GM21825 (cell line): ENCODE results near the gene UBN1.
"Not testable (repeated sequence)": the region's sequence is repeated elsewhere in the genome, so short reads cannot be mapped to it uniquely, and the experiment has no call there.

Source experiments
- ATAC-seq: cut with Tn5 transposase; IDR thresholded peaks from one replicate; pipeline ENCODE4 v1.9.1; 2021; ENCODE audit warnings: mild to moderate bottlenecking, moderate library complexity; ENCODE audit not compliant: unreplicated experiment

UBN1 gene

GRCh38 chr16:4882633-4883285, 35.5 kb downstream of the UBN1 start:
- no peak for ATAC-seq

- no peak for ATAC-seq
Measured at GRCh38 chr16:4883501-4883900, 36.2 kb downstream of the UBN1 start.

- ATAC-seq = no peak
Measured at GRCh38 chr16:4884209-4884608, 36.9 kb downstream of the UBN1 start.

- ATAC-seq = no peak
Measured at GRCh38 chr16:4884972-4885874, 37.9 kb downstream of the UBN1 start.

- no peak for ATAC-seq
Measured at GRCh38 chr16:4886151-4886550, 38.9 kb downstream of the UBN1 start.

- ATAC-seq = no peak
Measured at GRCh38 chr16:4888428-4889135, 41.3 kb downstream of the UBN1 start.

GRCh38 chr16:4890026-4890425, 42.7 kb downstream of the UBN1 start:
- no peak for ATAC-seq

GRCh38 chr16:4890686-4891085, 43.4 kb downstream of the UBN1 start:
- ATAC-seq = no peak

- ATAC-seq = no peak
Measured at GRCh38 chr16:4891097-4891885, 44.0 kb downstream of the UBN1 start.

GRCh38 chr16:4891886-4892216, 44.6 kb downstream of the UBN1 start:
- no peak for ATAC-seq

- ATAC-seq = no peak
Measured at GRCh38 chr16:4892361-4893102, 45.3 kb downstream of the UBN1 start.

- no peak for ATAC-seq
Measured at GRCh38 chr16:4893103-4893862, 46.0 kb downstream of the UBN1 start.

GRCh38 chr16:4894276-4895150, 47.2 kb downstream of the UBN1 start:
- no peak for ATAC-seq

GRCh38 chr16:4895366-4895765, 48.1 kb downstream of the UBN1 start:
- ATAC-seq = no peak

GRCh38 chr16:4896761-4897160, 49.5 kb downstream of the UBN1 start:
- ATAC-seq = not testable (repeated sequence)

GRCh38 chr16:4897328-4897727, 50.0 kb downstream of the UBN1 start:
- ATAC-seq = no peak

- no peak for ATAC-seq
Measured at GRCh38 chr16:4898811-4899473, 51.7 kb downstream of the UBN1 start.

GRCh38 chr16:4899474-4899846, 52.2 kb downstream of the UBN1 start:
- ATAC-seq = no peak
